ENCODE data around the gene GDPD2. TPM values are rescaled to one million over a fixed set of nuclear protein-coding genes. Genes with fewer than 3 reads are reported as not detected.
"Not testable (repeated sequence)": the region's sequence is repeated elsewhere in the genome, so short reads cannot be mapped to it uniquely, and the experiment has no call there.

The GDPD2 gene, protein sequence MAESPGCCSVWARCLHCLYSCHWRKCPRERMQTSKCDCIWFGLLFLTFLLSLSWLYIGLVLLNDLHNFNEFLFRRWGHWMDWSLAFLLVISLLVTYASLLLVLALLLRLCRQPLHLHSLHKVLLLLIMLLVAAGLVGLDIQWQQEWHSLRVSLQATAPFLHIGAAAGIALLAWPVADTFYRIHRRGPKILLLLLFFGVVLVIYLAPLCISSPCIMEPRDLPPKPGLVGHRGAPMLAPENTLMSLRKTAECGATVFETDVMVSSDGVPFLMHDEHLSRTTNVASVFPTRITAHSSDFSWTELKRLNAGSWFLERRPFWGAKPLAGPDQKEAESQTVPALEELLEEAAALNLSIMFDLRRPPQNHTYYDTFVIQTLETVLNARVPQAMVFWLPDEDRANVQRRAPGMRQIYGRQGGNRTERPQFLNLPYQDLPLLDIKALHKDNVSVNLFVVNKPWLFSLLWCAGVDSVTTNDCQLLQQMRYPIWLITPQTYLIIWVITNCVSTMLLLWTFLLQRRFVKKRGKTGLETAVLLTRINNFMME
- total RNA-seq, result 0.07 TPM in 1 of 2 replicates, not detected in the other

DNA sequence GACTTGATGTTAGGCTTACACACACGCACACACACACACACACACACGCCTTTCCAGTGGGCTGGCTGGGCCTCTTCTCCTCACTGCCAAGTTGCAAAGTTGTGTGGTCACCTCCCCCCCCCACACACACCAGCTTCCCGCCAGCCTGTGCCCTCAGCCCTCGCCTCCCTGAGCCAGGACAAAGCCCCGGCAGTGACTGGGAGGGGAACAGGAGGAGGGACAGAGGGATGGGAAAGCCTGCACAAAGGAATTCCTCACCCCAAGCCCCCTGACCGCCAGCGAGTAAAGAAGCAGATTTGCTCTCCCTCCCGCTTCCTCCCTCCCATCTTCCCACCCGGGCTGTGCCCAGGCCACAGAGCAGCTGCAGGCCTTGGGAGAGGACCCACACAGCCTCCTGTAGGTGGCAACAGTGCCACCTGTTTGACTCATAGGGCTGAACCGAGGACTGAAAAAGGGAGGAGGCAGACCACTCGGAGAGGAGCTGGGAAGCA is at the start of gene GDPD2:
TSS of gene GDPD2 (plus strand) at position 464 of the 491 bp plus-strand sequence. CDS start 1,671 bp downstream, outside the sequence.
- no peaks in the 10 kb centered on the region for H3K36me3 ChIP-seq (ENCODE audit: control insufficient read depth, insufficient read depth, low read length)
- TF ChIP-seq, protein P1, sequence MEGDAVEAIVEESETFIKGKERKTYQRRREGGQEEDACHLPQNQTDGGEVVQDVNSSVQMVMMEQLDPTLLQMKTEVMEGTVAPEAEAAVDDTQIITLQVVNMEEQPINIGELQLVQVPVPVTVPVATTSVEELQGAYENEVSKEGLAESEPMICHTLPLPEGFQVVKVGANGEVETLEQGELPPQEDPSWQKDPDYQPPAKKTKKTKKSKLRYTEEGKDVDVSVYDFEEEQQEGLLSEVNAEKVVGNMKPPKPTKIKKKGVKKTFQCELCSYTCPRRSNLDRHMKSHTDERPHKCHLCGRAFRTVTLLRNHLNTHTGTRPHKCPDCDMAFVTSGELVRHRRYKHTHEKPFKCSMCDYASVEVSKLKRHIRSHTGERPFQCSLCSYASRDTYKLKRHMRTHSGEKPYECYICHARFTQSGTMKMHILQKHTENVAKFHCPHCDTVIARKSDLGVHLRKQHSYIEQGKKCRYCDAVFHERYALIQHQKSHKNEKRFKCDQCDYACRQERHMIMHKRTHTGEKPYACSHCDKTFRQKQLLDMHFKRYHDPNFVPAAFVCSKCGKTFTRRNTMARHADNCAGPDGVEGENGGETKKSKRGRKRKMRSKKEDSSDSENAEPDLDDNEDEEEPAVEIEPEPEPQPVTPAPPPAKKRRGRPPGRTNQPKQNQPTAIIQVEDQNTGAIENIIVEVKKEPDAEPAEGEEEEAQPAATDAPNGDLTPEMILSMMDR (IDR thresholded peaks at IDR 0.05; ENCODE audit: insufficient read depth, low read length, poor library complexity, severe bottlenecking), result peak; percentile 52
- H3K4me3 ChIP-seq (ENCODE audit: low read depth, low read length), result no peak within 1 kb of the TSS
- DNase-seq (ENCODE audit: low read depth), result no peak
- H3K27me3 ChIP-seq (ENCODE audit: control insufficient read depth, insufficient read depth, low read length), result no peaks in the 10 kb centered on the region

DNA sequence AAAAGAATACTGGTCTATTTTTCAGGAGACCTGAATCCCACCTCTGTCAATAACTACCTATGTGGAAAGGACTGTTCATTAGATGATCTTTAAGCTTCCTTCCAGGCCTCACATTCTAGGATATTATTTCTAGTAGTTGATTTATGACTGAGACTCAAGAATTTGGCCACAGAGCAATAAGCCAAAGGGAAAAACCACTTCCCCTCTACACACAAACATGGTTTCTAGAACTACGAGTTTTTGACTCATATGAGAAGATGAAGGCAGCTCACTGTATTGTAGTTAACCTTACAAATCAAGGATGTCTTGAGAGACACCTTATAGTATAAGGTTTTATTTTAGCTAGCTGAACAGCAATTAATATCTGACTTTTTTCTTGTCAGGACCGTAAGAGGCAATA is 36.9 kb upstream of the GDPD2 start:
- TF ChIP-seq, protein P1 (IDR thresholded peaks at IDR 0.05; ENCODE audit: insufficient read depth, low read length, poor library complexity, severe bottlenecking), result no peak
- Histone ChIP-seq H3K27me3 (ENCODE audit: control insufficient read depth, insufficient read depth, low read length) (no peaks in the 10 kb centered on the region), H3K4me3 (ENCODE audit: low read depth, low read length) (no peak overlapping the region), H3K36me3 (ENCODE audit: control insufficient read depth, insufficient read depth, low read length) (no peaks in the 10 kb centered on the region)
- DNase-seq (ENCODE audit: low read depth), result no peak

DNA sequence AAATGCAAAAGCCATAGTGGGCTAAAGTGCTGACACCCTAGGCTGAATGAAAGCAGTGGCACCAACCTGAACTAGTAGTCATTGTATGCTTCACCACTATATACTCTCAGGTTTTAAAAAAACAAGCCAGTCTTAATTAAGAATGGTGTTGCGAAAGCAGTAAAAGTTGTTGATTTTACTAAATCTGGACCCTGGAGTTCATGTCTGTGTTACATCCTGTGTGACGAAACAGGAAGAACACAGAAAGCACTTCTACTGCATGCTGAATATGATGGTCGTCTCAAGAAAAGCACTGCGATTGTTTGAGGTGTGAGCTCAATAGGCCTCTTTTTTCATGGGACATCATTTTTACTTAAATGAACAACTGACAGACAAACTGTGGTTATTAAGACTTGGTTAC is 24.2 kb upstream of the GDPD2 start:
- no peak for DNase-seq (ENCODE audit: low read depth)
- H3K4me3 ChIP-seq (ENCODE audit: low read depth, low read length), result no peak overlapping the region
- no peaks in the 10 kb centered on the region for H3K27me3 ChIP-seq (ENCODE audit: control insufficient read depth, insufficient read depth, low read length)
- no peaks in the 10 kb centered on the region for H3K36me3 ChIP-seq (ENCODE audit: control insufficient read depth, insufficient read depth, low read length)
- TF ChIP-seq, protein P1 (IDR thresholded peaks at IDR 0.05; ENCODE audit: insufficient read depth, low read length, poor library complexity, severe bottlenecking), result no peak

- H3K4me3 ChIP-seq (ENCODE audit: low read depth, low read length); H3K27me3 ChIP-seq (ENCODE audit: control insufficient read depth, insufficient read depth, low read length); H3K36me3 ChIP-seq (ENCODE audit: control insufficient read depth, insufficient read depth, low read length); DNase-seq (ENCODE audit: low read depth): not testable (repeated sequence)
These were observed 22.9 kb upstream of the GDPD2 start for GRCh38 chrX:70400181-70400580.

DNA sequence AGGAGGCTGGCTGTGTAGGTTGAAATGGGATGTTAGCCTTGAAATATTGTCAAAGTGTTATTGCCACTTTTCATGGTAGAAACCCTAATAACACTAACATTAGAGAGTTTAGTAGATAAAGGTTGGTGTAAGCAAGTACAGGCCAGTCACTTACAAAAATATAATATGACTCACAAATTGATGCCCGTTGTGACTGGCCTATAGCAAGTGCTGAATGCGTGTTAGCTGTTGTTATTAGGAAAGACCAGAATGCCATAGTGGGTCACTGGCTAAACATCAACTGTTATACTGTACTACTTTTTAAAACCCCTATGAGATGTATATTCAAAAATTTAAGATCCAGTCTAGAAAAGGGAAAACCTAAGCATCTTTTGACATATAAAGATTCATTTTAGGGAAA is 20.4 kb upstream of the GDPD2 start:
- DNase-seq (ENCODE audit: low read depth), result no peak
- TF ChIP-seq, protein P1 (IDR thresholded peaks at IDR 0.05; ENCODE audit: insufficient read depth, low read length, poor library complexity, severe bottlenecking), result no peak
- H3K4me3 ChIP-seq (ENCODE audit: low read depth, low read length), result no peak overlapping the region
- no peaks in the 10 kb centered on the region for H3K27me3 ChIP-seq (ENCODE audit: control insufficient read depth, insufficient read depth, low read length)
- no peaks in the 10 kb centered on the region for H3K36me3 ChIP-seq (ENCODE audit: control insufficient read depth, insufficient read depth, low read length)

- TF ChIP-seq, protein P1 (IDR thresholded peaks at IDR 0.05; ENCODE audit: insufficient read depth, low read length, poor library complexity, severe bottlenecking), result no peak
- no peak for DNase-seq (ENCODE audit: low read depth)
- no peaks in the 10 kb centered on the region for H3K36me3 ChIP-seq (ENCODE audit: control insufficient read depth, insufficient read depth, low read length)
- H3K27me3 ChIP-seq (ENCODE audit: control insufficient read depth, insufficient read depth, low read length), result no peaks in the 10 kb centered on the region
- H3K4me3 ChIP-seq (ENCODE audit: low read depth, low read length), result no peak overlapping the region
These were observed 18.1 kb upstream of the GDPD2 start for GRCh38 chrX:70405003-70405402.
